GM23338 (cell line): Measurements from ENCODE around the gene BCAS3. TPM values are rescaled to one million over a fixed set of nuclear protein-coding genes. Genes with fewer than 3 reads are reported as not detected.

Experiments
- ATAC-seq: fragments of 200-7000 bp; cut with Tn5 transposase; 3 replicates; pipeline ENCODE4 v1.9.1; 2020
- DNase-seq: peaks from one replicate; pipeline ENCODE4 v3.0.0-alpha.2; 2015; ENCODE audit warnings: low spot score
- H2AFZ ChIP-seq: fragments of 200-600 bp; sonication (generic); 2 replicates; pipeline ENCODE4 v1.8.0; 2016; ENCODE audit warnings: antibody characterized with exemption, mild to moderate bottlenecking, moderate library complexity
- H3F3A ChIP-seq: fragments of 200-600 bp; sonication (generic); replicated peaks from 2 replicates; pipeline ENCODE4 v1.8.0; 2017; ENCODE audit warnings: antibody characterized with exemption, mixed run types, low read depth
- H3K27ac ChIP-seq: fragments of 200-600 bp; sonication (generic); 2 replicates; pipeline ENCODE4 v1.6.1; 2016; ENCODE audit warnings: low read depth
- H3K27me3 ChIP-seq: fragments of 200-600 bp; sonication (generic); 2 replicates; pipeline ENCODE4 v1.8.0; 2016; ENCODE audit warnings: mild to moderate bottlenecking, mixed run types, moderate library complexity; ENCODE audit not compliant: insufficient read depth
- H3K36me3 ChIP-seq: fragments of 200-600 bp; sonication (generic); 2 replicates; pipeline ENCODE4 v1.8.0; 2016; ENCODE audit warnings: mild to moderate bottlenecking; ENCODE audit not compliant: insufficient read depth
- H3K4me1 ChIP-seq: fragments of 200-600 bp; sonication (generic); 2 replicates; pipeline ENCODE4 v1.8.0; 2016; ENCODE audit warnings: mild to moderate bottlenecking, moderate library complexity; ENCODE audit not compliant: insufficient read depth
- H3K4me2 ChIP-seq: fragments of 200-600 bp; sonication (generic); 2 replicates; pipeline ENCODE4 v1.7.1; 2017; ENCODE audit warnings: mixed run types
- H3K4me3 ChIP-seq: fragments of 200-600 bp; sonication (generic); 2 replicates; pipeline ENCODE4 v1.6.1; 2016; ENCODE audit warnings: mixed run types
- H3K79me2 ChIP-seq: fragments of 200-600 bp; sonication (generic); replicated peaks from 2 replicates; pipeline ENCODE4 v1.8.0; 2017; ENCODE audit warnings: mild to moderate bottlenecking; ENCODE audit not compliant: insufficient read depth
- H3K9me2 ChIP-seq: fragments of 200-600 bp; sonication (generic); 2 replicates; pipeline ENCODE4 v1.8.0; 2017; ENCODE audit not compliant: insufficient read depth
- H4K20me1 ChIP-seq: fragments of 200-600 bp; sonication (generic); replicated peaks from 2 replicates; pipeline ENCODE4 v1.8.0; 2017; ENCODE audit warnings: mild to moderate bottlenecking; ENCODE audit not compliant: insufficient read depth
- H3K27ac Mint-ChIP-seq: 2 replicates; pipeline ENCODE4 v1.8.0; 2020; ENCODE audit warnings: inconsistent platforms, mild to moderate bottlenecking, moderate library complexity, mixed read lengths
- H3K27me3 Mint-ChIP-seq: 3 replicates; pipeline ENCODE4 v1.8.0; 2022; ENCODE audit warnings: low read depth, mild to moderate bottlenecking, moderate library complexity, mixed read lengths, inconsistent platforms; ENCODE audit not compliant: insufficient read depth, poor library complexity
- H3K36me3 Mint-ChIP-seq: 3 replicates; pipeline ENCODE4 v1.8.0; 2021; ENCODE audit warnings: low read depth, mild to moderate bottlenecking, inconsistent platforms, moderate library complexity, mixed read lengths
- H3K4me1 Mint-ChIP-seq: 3 replicates; pipeline ENCODE4 v1.8.0; 2020; ENCODE audit warnings: mild to moderate bottlenecking, inconsistent platforms, mixed read lengths
- H3K4me3 Mint-ChIP-seq: 3 replicates; pipeline ENCODE4 v1.8.0; 2021; ENCODE audit warnings: moderate library complexity, mild to moderate bottlenecking, inconsistent platforms, mixed read lengths
- H3K9me3 Mint-ChIP-seq: 3 replicates; pipeline ENCODE4 v1.8.0; 2020; ENCODE audit warnings: moderate library complexity, mild to moderate bottlenecking, inconsistent platforms, mixed read lengths
- CREB1 ChIP-seq: fragments of 250-450 bp; sonication (Bioruptor Pico); IDR thresholded peaks from 2 replicates; pipeline ENCODE4 v1.5.0; 2020; ENCODE audit warnings: low read depth, mild to moderate bottlenecking, moderate library complexity
- CTCF ChIP-seq, 2 experiments: fragments of 200-600 bp in 1 of 2; sonication (generic) in 1 of 2; conservative IDR thresholded peaks; 2 replicates each; pipeline versions ENCODE4 v1.5.1 to v1.6.1; 2016 to 2017; ENCODE audit warnings: antibody characterized with exemption in 2 of 2, low read depth in 2 of 2, mild to moderate bottlenecking in 2 of 2, moderate library complexity in 1 of 2
- ETS1 ChIP-seq: IDR thresholded peaks from 2 replicates; pipeline ENCODE4 v1.6.1; 2016; ENCODE audit warnings: antibody characterized with exemption
- EZH2 ChIP-seq: fragments of 200-600 bp; sonication (generic); IDR thresholded peaks from one replicate; pipeline ENCODE4 v1.8.0; 2017; ENCODE audit warnings: antibody characterized with exemption, mild to moderate bottlenecking, low read depth; ENCODE audit not compliant: unreplicated experiment
- EZH2phosphoT487 ChIP-seq: fragments of 200-600 bp; sonication (generic); IDR thresholded peaks from one replicate; pipeline ENCODE4 v1.8.1; 2018; ENCODE audit warnings: antibody characterized with exemption; ENCODE audit not compliant: unreplicated experiment
- JUNB ChIP-seq: IDR thresholded peaks from one replicate; pipeline ENCODE4 v1.6.1; 2016; ENCODE audit warnings: antibody characterized with exemption; ENCODE audit not compliant: unreplicated experiment
- NANOG ChIP-seq: IDR thresholded peaks from 2 replicates; pipeline ENCODE4 v1.6.1; 2016; ENCODE audit warnings: antibody characterized with exemption, borderline replicate concordance
- POLR2AphosphoS5 ChIP-seq: IDR thresholded peaks from 2 replicates; pipeline ENCODE4 v1.6.1; 2016; ENCODE audit warnings: antibody characterized with exemption, low read depth
- REST ChIP-seq: IDR thresholded peaks from one replicate; pipeline ENCODE4 v1.6.1; 2018; ENCODE audit warnings: antibody characterized with exemption; ENCODE audit not compliant: unreplicated experiment
- ZNF114 ChIP-seq: fragments of 250-450 bp; sonication (Bioruptor Pico); IDR thresholded peaks from 2 replicates; pipeline ENCODE4 v1.5.0; 2020; ENCODE audit warnings: mild to moderate bottlenecking, moderate library complexity
- ZNF331 ChIP-seq: fragments of 250-450 bp; sonication (Bioruptor Pico); IDR thresholded peaks from 2 replicates; pipeline ENCODE4 v1.5.0; 2020; ENCODE audit warnings: low read depth, mild to moderate bottlenecking, moderate library complexity
- polyA plus RNA-seq: library from polyadenylated mRNA; unstranded; fragments of >200 nt; fragmentation: Nextera tagmentation; extraction: Ambion mirVana; gene quantifications from 2 replicates; pipeline ENCODE4 v1.2.1, GENCODE V29; 2016
- total RNA-seq: library from RNA; depleted of rRNA; stranded (reverse); fragments of >200 nt; shearing (Covaris generic); gene quantifications from 2 replicates; pipeline ENCODE4 v1.2.3, GENCODE V29; 2014

The BCAS3 gene
- total and polyA plus RNA-seq, 2 experiments from 2014 or later, result 8.2 to 28.0 TPM

GRCh38 chr17:61379457-61380216 is 702.0 kb downstream of the BCAS3 start (continued):
- no peak for TF ChIP-seq ZNF114 (CRISPR knock-in tag)
- no peak for TF ChIP-seq ETS1
- no peak for TF ChIP-seq ZNF331 (CRISPR knock-in tag)

- Histone ChIP-seq H4K20me1 (no peaks in the 10 kb centered on the region), H3K36me3 (no peaks in the 10 kb centered on the region), H3K9me2 (no peaks in the 10 kb centered on the region), H3K27me3 (no peaks in the 10 kb centered on the region), H3K79me2 (no peaks in the 10 kb centered on the region), H3K4me2 (no peak overlapping the region), H3F3A (no peaks in the 10 kb centered on the region), H3K27ac (no peak overlapping the region), H3K4me1 (no peaks in the 10 kb centered on the region), H2AFZ (no peak overlapping the region), H3K4me3 (no peak overlapping the region)
- no peak for DNase-seq
- Mint-ChIP-seq H3K4me1 (peaks cover 8% of the 10 kb centered on the region), H3K9me3 (no peaks in the 10 kb centered on the region), H3K4me3 (no peak overlapping the region), H3K36me3 (no peaks in the 10 kb centered on the region), H3K27me3 (peaks cover 9% of the 10 kb centered on the region), H3K27ac (no peak overlapping the region)
- no peak for ATAC-seq
- no peak for TF ChIP-seq ETS1
- no peak for TF ChIP-seq POLR2AphosphoS5
- no peak for TF ChIP-seq NANOG
- TF ChIP-seq JUNB, result no peak
- TF ChIP-seq CREB1 (CRISPR knock-in tag), result no peak
- no peak for TF ChIP-seq EZH2
- TF ChIP-seq ZNF331 (CRISPR knock-in tag), result no peak
- TF ChIP-seq REST, result no peak
- no peak for TF ChIP-seq ZNF114 (CRISPR knock-in tag)
- TF ChIP-seq EZH2phosphoT487, result no peak
- TF ChIP-seq CTCF (conservative IDR thresholded peaks at IDR 0.05; ENCODE audit: low read depth in 2 of 2), result no peak
Measured at GRCh38 chr17:61380217-61380835, 702.7 kb downstream of the BCAS3 start.
